WTC11 (cell line): ENCODE results near the gene ZBTB16. TPM values are rescaled to one million over a fixed set of nuclear protein-coding genes. Genes with fewer than 3 reads are reported as not detected.

Source experiments
- ATAC-seq: fragments of 200-7000 bp; cut with Tn5 transposase; 2 replicates; pipeline ENCODE4 v1.10.0; 2021; ENCODE audit warnings: mild to moderate bottlenecking, moderate library complexity
- CTCF ChIA-PET: fragments of 300-600 bp; sonication (Branson Sonifier 250); formaldehyde crosslinking; loops from one replicate; lab custom pipeline; 2021; ENCODE audit warnings: antibody characterized with exemption; lab: Charles Lee
- POLR2A ChIA-PET: fragments of 350-600 bp; sonication (Branson Sonifier 250); formaldehyde crosslinking; loops from one replicate; lab custom pipeline; 2021; ENCODE audit warnings: antibody characterized with exemption; lab: Charles Lee
- DNase-seq: peaks from one replicate; pipeline ENCODE4 v3.0.0; 2021; ENCODE audit warnings: low spot score
- H3K27ac Mint-ChIP-seq: 2 replicates; pipeline ENCODE4 v1.8.0; 2021; ENCODE audit warnings: mixed read lengths
- H3K27me3 Mint-ChIP-seq: 2 replicates; pipeline ENCODE4 v1.8.0; 2021; ENCODE audit warnings: low read depth, mild to moderate bottlenecking, moderate library complexity, mixed read lengths
- H3K36me3 Mint-ChIP-seq: 2 replicates; pipeline ENCODE4 v1.8.0; 2021; ENCODE audit warnings: mixed read lengths
- H3K4me1 Mint-ChIP-seq: 2 replicates; pipeline ENCODE4 v1.8.0; 2022; ENCODE audit warnings: mixed read lengths
- H3K4me3 Mint-ChIP-seq: 2 replicates; pipeline ENCODE4 v1.8.0; 2021; ENCODE audit warnings: mild to moderate bottlenecking, moderate library complexity, mixed read lengths
- H3K9me3 Mint-ChIP-seq: 2 replicates; pipeline ENCODE4 v1.8.0; 2021; ENCODE audit warnings: mixed read lengths
- CREM ChIP-seq: sonication (generic); formaldehyde crosslinking; IDR thresholded peaks from 2 replicates; pipeline ENCODE4 v1.8.1; 2022; ENCODE audit warnings: mild to moderate bottlenecking, missing genetic modification reagents, moderate library complexity
- ETV6 ChIP-seq: sonication (generic); formaldehyde crosslinking; IDR thresholded peaks from 2 replicates; pipeline ENCODE4 v1.8.1; 2022; ENCODE audit warnings: mild to moderate bottlenecking, missing genetic modification reagents
- FOXK1 ChIP-seq: sonication (generic); formaldehyde crosslinking; IDR thresholded peaks from 2 replicates; pipeline ENCODE4 v1.8.0; 2022; ENCODE audit warnings: mild to moderate bottlenecking, moderate library complexity, missing genetic modification reagents
- KAT7 ChIP-seq: sonication (generic); formaldehyde crosslinking; IDR thresholded peaks from 2 replicates; pipeline ENCODE4 v1.8.1; 2023; ENCODE audit warnings: missing genetic modification reagents, mild to moderate bottlenecking, borderline replicate concordance
- NFE2L1 ChIP-seq: sonication (generic); formaldehyde crosslinking; IDR thresholded peaks from 2 replicates; pipeline ENCODE4 v1.8.1; 2023; ENCODE audit warnings: missing genetic modification reagents
- NR1H2 ChIP-seq: sonication (generic); formaldehyde crosslinking; IDR thresholded peaks from 2 replicates; pipeline ENCODE4 v1.9.0; 2021; ENCODE audit warnings: mild to moderate bottlenecking, moderate library complexity, missing genetic modification reagents
- RORB ChIP-seq: fragments of 250-450 bp; sonication (Bioruptor Pico); IDR thresholded peaks from 2 replicates; pipeline ENCODE4 v1.9.0; 2021; ENCODE audit warnings: mild to moderate bottlenecking
- TCF7 ChIP-seq: sonication (generic); formaldehyde crosslinking; IDR thresholded peaks from 2 replicates; pipeline ENCODE4 v1.8.0; 2022; ENCODE audit warnings: mild to moderate bottlenecking, low read depth, missing genetic modification reagents, moderate library complexity
- TEAD1 ChIP-seq: sonication (generic); formaldehyde crosslinking; IDR thresholded peaks from 2 replicates; pipeline ENCODE4 v1.8.0; 2022; ENCODE audit warnings: mild to moderate bottlenecking, missing genetic modification reagents
- TEAD4 ChIP-seq: sonication (generic); formaldehyde crosslinking; IDR thresholded peaks from 2 replicates; pipeline ENCODE4 v1.8.0; 2022; ENCODE audit warnings: mild to moderate bottlenecking, missing genetic modification reagents
- ZNF121 ChIP-seq: sonication (generic); formaldehyde crosslinking; IDR thresholded peaks from 2 replicates; pipeline ENCODE4 v1.8.0; 2023; ENCODE audit warnings: missing genetic modification reagents
- ZNF263 ChIP-seq: sonication (generic); formaldehyde crosslinking; IDR thresholded peaks from 2 replicates; pipeline ENCODE4 v1.8.1; 2022; ENCODE audit warnings: low read depth, mild to moderate bottlenecking, moderate library complexity, missing genetic modification reagents
- total RNA-seq: library from RNA; stranded (reverse); gene quantifications from 3 replicates; pipeline ENCODE4 v1.2.3, GENCODE V29; 2021
- TF ChIP-seq, protein P1 (sequence below): sonication (generic); formaldehyde crosslinking; IDR thresholded peaks from 2 replicates; pipeline ENCODE4 v1.8.0; 2022; ENCODE audit warnings: mild to moderate bottlenecking, missing genetic modification reagents
- TF ChIP-seq, protein P2 (sequence below): sonication (generic); formaldehyde crosslinking; IDR thresholded peaks from 2 replicates; pipeline ENCODE4 v1.8.1; 2023; ENCODE audit warnings: mild to moderate bottlenecking, missing genetic modification reagents
- TF ChIP-seq, protein P3 (sequence below): sonication (generic); formaldehyde crosslinking; IDR thresholded peaks from 2 replicates; pipeline ENCODE4 v1.8.1; 2022; ENCODE audit warnings: low read depth, missing genetic modification reagents, borderline replicate concordance
- TF ChIP-seq, protein P4 (sequence below): fragments of 250-450 bp; sonication (Bioruptor Pico); conservative IDR thresholded peaks from 2 replicates; pipeline ENCODE4 v1.9.0; 2021; ENCODE audit warnings: mild to moderate bottlenecking
- TF ChIP-seq, protein P5 (sequence below): fragments of 250-450 bp; sonication (Bioruptor Pico); IDR thresholded peaks from 2 replicates; pipeline ENCODE4 v1.9.0; 2021; ENCODE audit warnings: mild to moderate bottlenecking

Gene ZBTB16
- total RNA-seq, 1 experiment from 2014 or later, result 0.57 TPM

DNA sequence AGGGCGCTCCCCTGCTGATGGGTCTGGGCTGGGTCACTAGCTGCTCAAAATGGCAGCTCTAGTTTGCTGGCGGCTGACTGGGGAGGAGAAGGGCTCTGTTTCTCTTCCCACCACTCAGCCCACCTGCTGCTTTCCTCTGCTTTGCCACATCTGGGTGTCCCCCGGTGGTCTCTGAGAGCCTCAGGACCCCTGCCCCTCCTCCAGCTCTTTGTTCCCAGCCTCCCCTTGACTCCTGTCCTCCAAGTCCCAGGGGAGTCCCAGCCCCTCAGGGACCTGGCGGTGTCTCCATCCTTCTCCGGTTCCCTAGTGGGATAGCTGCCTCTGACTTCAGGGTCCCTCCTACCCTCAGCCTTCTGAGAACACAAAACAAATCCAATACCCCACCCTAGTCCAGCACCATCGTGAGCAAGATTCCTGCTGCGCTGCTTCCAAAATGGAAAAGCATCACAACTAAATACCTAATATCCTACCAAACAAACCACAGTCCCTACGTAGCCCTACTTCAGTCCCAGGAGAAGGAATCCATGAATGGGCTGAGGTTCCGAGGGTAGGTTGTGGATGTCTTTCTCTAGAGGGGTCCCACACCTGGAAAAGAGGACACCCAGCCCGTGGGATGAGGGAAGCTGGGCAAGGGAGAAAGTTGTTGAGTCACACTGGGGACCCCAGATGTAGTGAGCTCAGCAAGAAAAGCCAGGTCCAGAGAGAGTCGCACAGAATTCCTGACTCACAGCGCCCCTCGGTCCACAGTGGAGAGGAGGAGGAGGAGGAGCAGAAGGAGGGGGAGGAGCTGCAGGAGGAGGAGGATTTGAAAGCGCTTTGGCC lies 191.7 kb downstream of the ZBTB16 start:
- ATAC-seq, result peak; percentile 71
- ChIA-PET CTCF (interaction anchor here (0.6 to 2.7 kb wide), 19 partner anchors 8 to 356 kb away, joined by 3 to 44 read pairs (median 3); no protein-coding TSS in a partner anchor), POLR2A (no interaction called here)
- Mint-ChIP-seq H3K9me3 (no peaks in the 10 kb centered on the region), H3K4me3 (no peak overlapping the region), H3K27me3 (no peaks in the 10 kb centered on the region; the same call in 1 of the 2 replicates), H3K36me3 (no peaks in the 10 kb centered on the region), H3K27ac (no peak overlapping the region), H3K4me1 (peaks cover 23% of the 10 kb centered on the region)
- TF ChIP-seq NR1H2 (CRISPR knock-in tag), result no peak
- peak; percentile 94 for TF ChIP-seq ZNF263 (CRISPR knock-in tag)
- DNase-seq, result no peak

DNA sequence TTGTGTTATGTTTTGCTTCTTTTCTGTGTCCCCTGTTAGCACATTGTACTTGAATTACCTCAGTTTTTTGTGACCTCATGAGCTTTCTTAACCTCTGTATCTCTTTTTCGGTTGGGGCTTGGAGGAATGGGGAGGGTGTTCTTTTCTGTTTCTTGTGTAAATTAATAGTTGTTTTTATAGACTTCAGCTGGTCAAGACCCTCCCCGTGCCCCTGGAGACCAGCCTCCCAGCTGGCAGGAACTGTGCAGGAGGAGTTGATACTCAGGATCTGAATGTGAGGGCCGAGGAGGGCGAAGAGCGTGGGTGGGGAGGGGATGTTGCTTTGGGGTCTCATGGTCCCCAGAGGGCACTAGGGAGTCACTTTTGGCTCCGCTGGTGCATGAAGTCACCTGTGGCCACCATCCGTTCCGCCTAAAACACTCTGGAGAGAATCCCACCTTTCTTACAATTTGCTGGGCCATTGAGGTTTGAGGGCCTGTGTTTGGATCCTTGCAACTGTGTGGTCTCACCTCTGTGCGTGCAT lies 192.4 kb downstream of the ZBTB16 start:
- H3K27me3 Mint-ChIP-seq, result no peaks in the 10 kb centered on the region; the same call in 1 of the 2 replicates
- no peak overlapping the region for H3K27ac Mint-ChIP-seq
- DNase-seq (peak; percentile 48), ATAC-seq (peak; percentile 87)
- ChIA-PET CTCF (interaction anchor here (0.6 to 2.7 kb wide), 19 partner anchors 9 to 357 kb away, joined by 3 to 44 read pairs (median 3); no protein-coding TSS in a partner anchor), POLR2A (no interaction called here)
- no peaks in the 10 kb centered on the region for H3K9me3 Mint-ChIP-seq
- TF ChIP-seq ZNF121, result peak; percentile 79; the same call in 1 of the 2 replicates
- TF ChIP-seq, protein P1, sequence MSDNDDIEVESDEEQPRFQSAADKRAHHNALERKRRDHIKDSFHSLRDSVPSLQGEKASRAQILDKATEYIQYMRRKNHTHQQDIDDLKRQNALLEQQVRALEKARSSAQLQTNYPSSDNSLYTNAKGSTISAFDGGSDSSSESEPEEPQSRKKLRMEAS (CRISPR knock-in tag), result no peak
- peaks cover 28% of the 10 kb centered on the region for H3K4me1 Mint-ChIP-seq
- no peaks in the 10 kb centered on the region for H3K36me3 Mint-ChIP-seq
- H3K4me3 Mint-ChIP-seq, result no peak overlapping the region

DNA sequence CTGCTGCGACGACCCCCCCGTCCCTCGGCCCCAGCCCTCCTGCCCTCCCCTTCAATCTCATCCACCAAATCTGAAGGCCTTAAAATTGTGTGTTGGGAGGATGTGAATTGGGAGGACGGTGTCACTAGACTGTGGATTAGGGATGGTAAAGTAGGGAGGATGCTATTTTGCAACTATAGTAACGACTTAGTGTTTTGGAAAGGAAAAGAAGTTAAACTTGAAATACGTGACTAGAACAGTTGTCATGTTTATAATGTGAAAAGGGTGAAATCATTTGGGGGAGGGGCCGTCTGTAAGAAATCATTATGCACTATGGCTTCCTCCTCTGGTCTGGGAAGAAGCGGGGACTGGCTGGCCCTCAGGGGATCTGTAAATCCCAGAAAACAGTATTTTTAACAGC lies 193.3 kb downstream of the ZBTB16 start:
- ATAC-seq (no peak), DNase-seq (no peak)
- Mint-ChIP-seq H3K27ac (no peak overlapping the region), H3K27me3 (no peaks in the 10 kb centered on the region; the same call in 1 of the 2 replicates), H3K9me3 (no peaks in the 10 kb centered on the region), H3K4me1 (peaks cover 35% of the 10 kb centered on the region), H3K4me3 (no peak overlapping the region)
- ChIA-PET CTCF (interaction anchor here (1.0 to 2.7 kb wide), 2 partner anchors 9 to 45 kb away, joined by 3 to 44 read pairs; no protein-coding TSS in a partner anchor), POLR2A (no interaction called here)
- TF ChIP-seq RORB, result no peak
- no peak for TF ChIP-seq TCF7
- no peak for TF ChIP-seq NFE2L1 (CRISPR knock-in tag)
- no peak for TF ChIP-seq FOXK1 (CRISPR knock-in tag)
- TF ChIP-seq ETV6 (CRISPR knock-in tag), result no peak
- TF ChIP-seq, protein P2, sequence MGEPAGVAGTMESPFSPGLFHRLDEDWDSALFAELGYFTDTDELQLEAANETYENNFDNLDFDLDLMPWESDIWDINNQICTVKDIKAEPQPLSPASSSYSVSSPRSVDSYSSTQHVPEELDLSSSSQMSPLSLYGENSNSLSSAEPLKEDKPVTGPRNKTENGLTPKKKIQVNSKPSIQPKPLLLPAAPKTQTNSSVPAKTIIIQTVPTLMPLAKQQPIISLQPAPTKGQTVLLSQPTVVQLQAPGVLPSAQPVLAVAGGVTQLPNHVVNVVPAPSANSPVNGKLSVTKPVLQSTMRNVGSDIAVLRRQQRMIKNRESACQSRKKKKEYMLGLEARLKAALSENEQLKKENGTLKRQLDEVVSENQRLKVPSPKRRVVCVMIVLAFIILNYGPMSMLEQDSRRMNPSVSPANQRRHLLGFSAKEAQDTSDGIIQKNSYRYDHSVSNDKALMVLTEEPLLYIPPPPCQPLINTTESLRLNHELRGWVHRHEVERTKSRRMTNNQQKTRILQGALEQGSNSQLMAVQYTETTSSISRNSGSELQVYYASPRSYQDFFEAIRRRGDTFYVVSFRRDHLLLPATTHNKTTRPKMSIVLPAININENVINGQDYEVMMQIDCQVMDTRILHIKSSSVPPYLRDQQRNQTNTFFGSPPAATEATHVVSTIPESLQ (CRISPR knock-in tag), result no peak
- TF ChIP-seq TEAD4 (CRISPR knock-in tag), result no peak
- TF ChIP-seq, protein P3, sequence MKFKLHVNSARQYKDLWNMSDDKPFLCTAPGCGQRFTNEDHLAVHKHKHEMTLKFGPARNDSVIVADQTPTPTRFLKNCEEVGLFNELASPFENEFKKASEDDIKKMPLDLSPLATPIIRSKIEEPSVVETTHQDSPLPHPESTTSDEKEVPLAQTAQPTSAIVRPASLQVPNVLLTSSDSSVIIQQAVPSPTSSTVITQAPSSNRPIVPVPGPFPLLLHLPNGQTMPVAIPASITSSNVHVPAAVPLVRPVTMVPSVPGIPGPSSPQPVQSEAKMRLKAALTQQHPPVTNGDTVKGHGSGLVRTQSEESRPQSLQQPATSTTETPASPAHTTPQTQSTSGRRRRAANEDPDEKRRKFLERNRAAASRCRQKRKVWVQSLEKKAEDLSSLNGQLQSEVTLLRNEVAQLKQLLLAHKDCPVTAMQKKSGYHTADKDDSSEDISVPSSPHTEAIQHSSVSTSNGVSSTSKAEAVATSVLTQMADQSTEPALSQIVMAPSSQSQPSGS, result no peak
- TF ChIP-seq TEAD1, result no peak
- TF ChIP-seq, protein P4, sequence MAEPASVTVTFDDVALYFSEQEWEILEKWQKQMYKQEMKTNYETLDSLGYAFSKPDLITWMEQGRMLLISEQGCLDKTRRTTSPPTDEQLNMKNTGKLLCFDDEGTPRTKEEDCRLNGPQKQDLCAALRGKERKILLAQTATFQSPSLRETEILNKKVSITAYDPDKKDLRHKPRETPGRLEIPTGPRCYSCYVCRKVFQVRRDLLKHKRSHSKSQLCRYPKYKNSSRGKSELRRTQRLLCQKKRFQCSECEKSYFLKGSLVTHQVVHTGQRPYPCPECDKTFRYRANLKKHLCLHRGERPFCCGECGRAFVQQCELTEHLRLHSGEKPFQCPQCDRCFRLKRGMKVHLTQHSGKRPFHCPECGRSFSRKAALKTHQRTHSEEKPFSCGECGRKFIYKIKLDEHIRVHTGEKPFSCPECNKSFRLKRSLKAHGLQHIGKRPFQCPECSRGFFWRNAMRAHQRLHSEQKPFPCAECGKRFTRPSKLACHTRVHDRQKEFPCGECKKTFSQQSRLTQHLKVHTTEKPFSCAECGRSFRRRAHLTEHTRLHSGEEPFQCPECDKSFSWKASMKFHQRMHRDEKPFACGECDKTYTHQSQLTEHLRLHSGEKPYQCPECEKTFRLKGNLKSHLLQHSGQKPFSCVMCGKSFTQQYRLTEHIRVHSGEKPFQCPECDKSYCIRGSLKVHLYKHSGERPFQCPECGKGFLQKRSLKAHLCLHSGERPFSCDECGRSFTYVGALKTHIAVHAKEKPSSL (CRISPR knock-in tag), result no peak
- no peak for TF ChIP-seq KAT7 (CRISPR knock-in tag)
- TF ChIP-seq ZNF121, result no peak
- TF ChIP-seq, protein P5, sequence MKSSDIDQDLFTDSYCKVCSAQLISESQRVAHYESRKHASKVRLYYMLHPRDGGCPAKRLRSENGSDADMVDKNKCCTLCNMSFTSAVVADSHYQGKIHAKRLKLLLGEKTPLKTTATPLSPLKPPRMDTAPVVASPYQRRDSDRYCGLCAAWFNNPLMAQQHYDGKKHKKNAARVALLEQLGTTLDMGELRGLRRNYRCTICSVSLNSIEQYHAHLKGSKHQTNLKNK (CRISPR knock-in tag), result no peak
- TF ChIP-seq CREM (CRISPR knock-in tag), result no peak
- TF ChIP-seq, all 79 proteins: peak for 0
- H3K36me3 Mint-ChIP-seq, result no peaks in the 10 kb centered on the region
